Right atrium auricular region (tissue), 2 donors: ENCODE measurements around the gene SMAP1. TPM values are rescaled to one million over a fixed set of nuclear protein-coding genes. Genes with fewer than 3 reads are reported as not detected.

ENCODE experiments used
- DNase-seq: peaks from one replicate; pipeline ENCODE4 v3.0.0-alpha.2; 2019; ENCODE audit warnings: low spot score
- H3K27ac ChIP-seq, 2 donors: fragments of 200-600 bp; sonication (generic); 1 replicate in 1 of 2; 2 replicates in 1 of 2; pipeline ENCODE4 v1.5.1; 2016 to 2019
- H3K27me3 ChIP-seq, 2 donors: fragments of 200-600 bp; sonication (generic); one replicate each; pipeline versions ENCODE4 v1.5.1 to v1.6.0; 2017 to 2019
- H3K36me3 ChIP-seq: fragments of 200-600 bp; sonication (generic); one replicate; pipeline ENCODE4 v1.5.1; 2016
- H3K4me1 ChIP-seq, 2 donors: fragments of 200-600 bp; sonication (generic); one replicate each; pipeline versions ENCODE4 v1.5.1 to v1.6.0; 2017 to 2019
- H3K4me3 ChIP-seq, 2 donors: fragments of 200-600 bp; sonication (generic); 1 replicate in 1 of 2; 2 replicates in 1 of 2; pipeline ENCODE4 v1.5.1; 2017 to 2019; ENCODE audit warnings: mild to moderate bottlenecking in 1 of 2, moderate library complexity in 1 of 2
- H3K9me3 ChIP-seq, 2 donors: fragments of 200-600 bp; sonication (generic); one replicate each; pipeline ENCODE4 v1.5.1; 2019
- total RNA-seq, 2 donors: library from RNA; depleted of rRNA; stranded (reverse); fragments of >200 nt; gene quantifications; one replicate each; pipeline ENCODE4 v1.1.0, GENCODE V29; 2016
- TF ChIP-seq, protein P1 (sequence below), 2 donors: fragments of 200-600 bp; sonication (generic); IDR thresholded peaks; one replicate each; pipeline ENCODE4 v1.5.1; 2019; ENCODE audit warnings: antibody characterized with exemption in 2 of 2

Gene SMAP1
- total RNA-seq, 2 donors from 2014 or later = 23.7 to 30.4 TPM

- DNase-seq = no peak
- no peak overlapping the region for H3K4me3 ChIP-seq
- H3K27me3 ChIP-seq = no peaks in the 10 kb centered on the region
- TF ChIP-seq, protein P1, sequence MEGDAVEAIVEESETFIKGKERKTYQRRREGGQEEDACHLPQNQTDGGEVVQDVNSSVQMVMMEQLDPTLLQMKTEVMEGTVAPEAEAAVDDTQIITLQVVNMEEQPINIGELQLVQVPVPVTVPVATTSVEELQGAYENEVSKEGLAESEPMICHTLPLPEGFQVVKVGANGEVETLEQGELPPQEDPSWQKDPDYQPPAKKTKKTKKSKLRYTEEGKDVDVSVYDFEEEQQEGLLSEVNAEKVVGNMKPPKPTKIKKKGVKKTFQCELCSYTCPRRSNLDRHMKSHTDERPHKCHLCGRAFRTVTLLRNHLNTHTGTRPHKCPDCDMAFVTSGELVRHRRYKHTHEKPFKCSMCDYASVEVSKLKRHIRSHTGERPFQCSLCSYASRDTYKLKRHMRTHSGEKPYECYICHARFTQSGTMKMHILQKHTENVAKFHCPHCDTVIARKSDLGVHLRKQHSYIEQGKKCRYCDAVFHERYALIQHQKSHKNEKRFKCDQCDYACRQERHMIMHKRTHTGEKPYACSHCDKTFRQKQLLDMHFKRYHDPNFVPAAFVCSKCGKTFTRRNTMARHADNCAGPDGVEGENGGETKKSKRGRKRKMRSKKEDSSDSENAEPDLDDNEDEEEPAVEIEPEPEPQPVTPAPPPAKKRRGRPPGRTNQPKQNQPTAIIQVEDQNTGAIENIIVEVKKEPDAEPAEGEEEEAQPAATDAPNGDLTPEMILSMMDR (IDR thresholded peaks at IDR 0.05) = no peak
- peaks cover 0 to 33% of the 10 kb centered on the region in 2 donors for H3K9me3 ChIP-seq
- H3K4me1 ChIP-seq = no peaks in the 10 kb centered on the region
- no peak overlapping the region for H3K27ac ChIP-seq
- no peaks in the 10 kb centered on the region for H3K36me3 ChIP-seq
Observed at GRCh38 chr6:70874181-70874913, 206.7 kb downstream of the SMAP1 start.

GRCh38 chr6:70879496-70879895, 211.8 kb downstream of the SMAP1 start:
- TF ChIP-seq, protein P1 (IDR thresholded peaks at IDR 0.05) = no peak
- Histone ChIP-seq H3K36me3 (no peaks in the 10 kb centered on the region), H3K27me3 (no peaks in the 10 kb centered on the region), H3K4me3 (no peak overlapping the region), H3K4me1 (no peaks in the 10 kb centered on the region), H3K9me3 (no peaks in the 10 kb centered on the region), H3K27ac (no peak overlapping the region)
- DNase-seq = no peak

DNA sequence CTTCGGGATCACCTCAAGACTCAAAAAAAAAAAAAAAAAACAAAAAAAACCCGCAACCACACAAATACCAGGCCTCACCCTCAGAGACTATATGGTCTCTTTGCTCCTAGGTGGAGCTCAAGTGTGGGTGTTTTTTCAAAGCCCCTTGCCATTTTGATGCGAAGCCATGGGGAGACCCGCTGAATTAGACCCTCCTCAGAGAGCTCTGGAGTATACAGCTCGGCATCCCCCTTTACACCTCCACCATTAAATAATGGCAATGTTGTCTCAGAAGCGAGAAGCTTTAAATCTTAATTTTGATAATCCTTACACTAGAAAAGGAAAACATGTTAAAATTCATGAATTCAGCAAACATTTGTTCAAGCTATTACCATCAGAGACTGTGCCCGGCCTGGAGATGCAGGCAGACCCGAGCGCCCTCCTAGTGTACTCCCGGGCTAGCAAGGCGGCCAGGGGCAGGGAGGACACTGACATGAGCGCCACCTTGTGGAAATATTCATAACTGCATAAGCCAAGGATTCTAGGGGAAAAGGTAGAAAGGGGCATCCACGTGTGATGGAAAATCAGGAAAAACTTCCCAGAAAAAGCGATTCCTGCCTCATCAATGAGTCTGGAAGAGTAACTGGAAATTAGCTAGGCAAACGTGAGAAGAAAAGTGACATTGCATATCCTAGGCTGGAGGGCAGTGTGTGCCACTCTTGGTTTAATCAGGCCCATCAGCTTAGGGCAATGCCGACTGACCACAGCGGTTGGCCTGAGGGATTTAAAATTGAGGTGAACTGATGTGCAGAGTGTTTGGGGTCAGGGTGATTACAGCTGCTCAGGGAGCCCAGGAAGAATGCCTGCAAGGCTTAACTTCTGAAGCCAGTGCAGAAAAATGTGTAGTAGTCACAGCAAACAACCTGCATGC, 216.6 kb downstream of the SMAP1 start:
- DNase-seq = no peak
- Histone ChIP-seq H3K27me3 (no peaks in the 10 kb centered on the region), H3K36me3 (no peaks in the 10 kb centered on the region), H3K27ac (no peak overlapping the region), H3K4me3 (no peak overlapping the region), H3K4me1 (no peaks in the 10 kb centered on the region), H3K9me3 (no peaks in the 10 kb centered on the region)
- TF ChIP-seq, protein P1 (IDR thresholded peaks at IDR 0.05) = peak; percentile 79 to 94

DNA sequence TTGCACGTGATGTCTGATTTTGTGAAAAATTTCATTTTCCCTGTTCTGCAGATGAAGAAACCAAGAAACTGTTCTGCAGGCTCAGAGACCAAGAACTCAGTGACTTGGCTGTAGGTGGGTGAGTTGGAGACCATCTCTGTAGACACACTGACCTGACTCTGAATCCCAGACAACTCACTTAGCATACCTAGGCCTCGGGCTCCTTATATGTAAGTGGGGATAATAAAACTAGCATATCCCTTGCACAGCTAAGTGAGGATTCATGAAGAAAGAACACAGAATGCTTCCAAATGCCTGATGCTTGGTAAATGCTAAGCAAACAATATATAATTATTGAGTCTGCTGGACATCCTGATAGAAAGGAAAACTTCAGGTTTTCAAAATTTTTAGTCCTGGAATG, 218.4 kb downstream of the SMAP1 start:
- H3K27ac ChIP-seq = no peak overlapping the region
- no peak overlapping the region for H3K4me3 ChIP-seq
- TF ChIP-seq, protein P1 (IDR thresholded peaks at IDR 0.05) = no peak
- no peaks in the 10 kb centered on the region for H3K27me3 ChIP-seq
- H3K9me3 ChIP-seq = no peaks in the 10 kb centered on the region
- H3K36me3 ChIP-seq = no peaks in the 10 kb centered on the region
- no peak for DNase-seq
- H3K4me1 ChIP-seq = no peaks in the 10 kb centered on the region

DNA sequence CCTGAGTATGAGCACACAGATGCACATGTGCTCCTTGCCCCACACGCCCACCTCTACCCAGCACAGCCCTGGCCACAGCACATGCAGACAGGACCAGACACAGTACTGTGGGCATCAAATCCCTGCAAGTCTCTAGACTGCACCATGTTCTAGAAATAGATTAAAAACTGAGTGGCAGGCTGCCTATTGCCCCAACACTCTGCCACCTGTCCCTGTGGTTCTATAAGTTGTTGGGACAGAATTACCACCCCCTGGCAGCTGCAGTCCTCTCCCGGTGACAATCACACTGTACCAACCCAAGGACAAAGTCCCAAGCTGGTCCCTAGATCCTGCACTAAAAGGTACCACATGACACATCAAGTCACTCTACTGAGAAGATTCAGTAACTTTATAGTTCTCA, 219.0 kb downstream of the SMAP1 start:
- no peaks in the 10 kb centered on the region for H3K36me3 ChIP-seq
- no peaks in the 10 kb centered on the region for H3K9me3 ChIP-seq
- no peak overlapping the region for H3K4me3 ChIP-seq
- H3K27me3 ChIP-seq = no peaks in the 10 kb centered on the region
- no peak for DNase-seq
- H3K27ac ChIP-seq = no peak overlapping the region
- no peaks in the 10 kb centered on the region for H3K4me1 ChIP-seq
- TF ChIP-seq, protein P1 (IDR thresholded peaks at IDR 0.05) = no peak
